GM12878 (cell line): ENCODE data around the gene TMEM18. TPM values are rescaled to one million over a fixed set of nuclear protein-coding genes. Genes with fewer than 3 reads are reported as not detected.

Experiments used
- ATAC-seq: fragments of 200-7000 bp; cut with Tn5 transposase; 3 replicates; pipeline ENCODE4 v1.9.1; 2020; ENCODE audit warnings: mild to moderate bottlenecking, moderate library complexity
- BruUV-seq: library from RNA; stranded (reverse); fragments of 400-500 nt; replicated peaks from 2 replicates; lab custom pipeline; 2021; lab: Mats Ljungman, UMichigan
- CTCF ChIA-PET: fragments of 300-600 bp; sonication (Branson Sonifier 250); formaldehyde crosslinking; extraction: SDS; loops from one replicate; lab custom pipeline; 2021; ENCODE audit warnings: inconsistent platforms; lab: Yijun Ruan, JAX
- POLR2A ChIA-PET: fragments of 350-600 bp; formaldehyde crosslinking; extraction: SDS; loops from one replicate; lab custom pipeline; 2021; ENCODE audit warnings: inconsistent platforms; lab: Charles Lee
- RAD21 ChIA-PET: fragments of 300-600 bp; sonication (Branson Sonifier 250); formaldehyde crosslinking; loops from one replicate; lab custom pipeline; 2023; ENCODE audit warnings: antibody characterized with exemption; ENCODE audit not compliant: unreplicated experiment; lab: Charles Lee
- SMC1A ChIA-PET: fragments of 300-600 bp; sonication (Branson Sonifier 250); formaldehyde crosslinking; loops from one replicate; lab custom pipeline; 2023; ENCODE audit not compliant: unreplicated experiment, uncharacterized antibody; lab: Charles Lee
- DNase-seq: peaks from one replicate; pipeline ENCODE4 v3.0.0-alpha.2; 2011; ENCODE audit warnings: low read depth, low spot score
- FAIRE-seq: peaks from 3 replicates; lab custom pipeline; 2011; peaks lifted over from hg19 to GRCh38; lab: Jason Lieb, UNC
- H2AFZ ChIP-seq: 2 replicates; pipeline ENCODE4 v1.6.0; 2011; ENCODE audit warnings: low read depth, low read length, control low read depth; ENCODE audit not compliant: control insufficient read depth
- H3K27ac ChIP-seq: 2 replicates; pipeline ENCODE4 v1.5.1; 2011; ENCODE audit warnings: control low read depth; ENCODE audit not compliant: control insufficient read depth, insufficient read depth
- H3K27me3 ChIP-seq, 2 experiments: replicated peaks in 1 of 2; 2 replicates each; pipeline versions ENCODE4 v1.6.0 to v1.6.1; 2011; ENCODE audit warnings: low read length in 1 of 2; ENCODE audit not compliant: control insufficient read depth in 2 of 2, insufficient read depth in 2 of 2
- H3K36me3 ChIP-seq, 2 experiments: 2 replicates each; pipeline ENCODE4 v1.5.1; 2011; ENCODE audit warnings: low read length in 1 of 2; ENCODE audit not compliant: control insufficient read depth in 2 of 2, insufficient read depth in 2 of 2
- H3K4me1 ChIP-seq: 2 replicates; pipeline ENCODE4 v1.6.1; 2011; ENCODE audit warnings: mild to moderate bottlenecking, low read length, moderate library complexity, mixed read lengths; ENCODE audit not compliant: control insufficient read depth, insufficient read depth
- H3K4me2 ChIP-seq: 2 replicates; pipeline ENCODE4 v1.6.0; 2011; ENCODE audit warnings: control low read depth; ENCODE audit not compliant: control insufficient read depth, insufficient read depth
- H3K4me3 ChIP-seq: fragments of 200-600 bp; sonication (generic); 2 replicates; pipeline ENCODE4 v1.5.1; 2016
- H3K79me2 ChIP-seq: 2 replicates; pipeline ENCODE4 v1.6.0; 2011; ENCODE audit warnings: low read length; ENCODE audit not compliant: control insufficient read depth, insufficient read depth
- H3K9ac ChIP-seq: 2 replicates; pipeline ENCODE4 v1.8.0; 2011; ENCODE audit warnings: low read length, control low read depth, mixed read lengths; ENCODE audit not compliant: control insufficient read depth, insufficient read depth
- H3K9me3 ChIP-seq: replicated peaks from 3 replicates; pipeline ENCODE4 v1.5.1; 2011; ENCODE audit warnings: mild to moderate bottlenecking, low read length; ENCODE audit not compliant: control insufficient read depth, insufficient read depth
- H4K20me1 ChIP-seq: 2 replicates; pipeline ENCODE4 v1.6.0; 2011; ENCODE audit not compliant: control insufficient read depth, insufficient read depth
- BHLHE40 ChIP-seq, 2 experiments: fragments of 450-650 bp in 1 of 2; IDR thresholded peaks; 2 replicates each; pipeline ENCODE4 v1.6.1; 2011 to 2017; ENCODE audit warnings: low read depth in 2 of 2, borderline replicate concordance in 1 of 2, improper control_type of control experiment in 1 of 2, low read length in 1 of 2, mild to moderate bottlenecking in 1 of 2
- HCFC1 ChIP-seq: fragments of 150-350 bp; IDR thresholded peaks from 2 replicates; pipeline ENCODE4 v1.6.1; 2014; ENCODE audit warnings: low read length
- IRF3 ChIP-seq: fragments of 450-650 bp; IDR thresholded peaks from 2 replicates; pipeline ENCODE4 v1.6.1; 2014; ENCODE audit warnings: mild to moderate bottlenecking
- MYC ChIP-seq: IDR thresholded peaks from 2 replicates; pipeline ENCODE4 v1.6.1; 2011; ENCODE audit warnings: mild to moderate bottlenecking, low read length, moderate library complexity, inconsistent platforms; ENCODE audit not compliant: insufficient read depth, insufficient replicate concordance, insufficient read length, severe bottlenecking
- NR2C1 ChIP-seq: fragments of 450-650 bp; IDR thresholded peaks from 2 replicates; pipeline ENCODE4 v1.6.1; 2017; ENCODE audit warnings: antibody characterized with exemption, mild to moderate bottlenecking, moderate library complexity
- POLR2A ChIP-seq: IDR thresholded peaks from 2 replicates; pipeline ENCODE4 v1.6.1; 2011; ENCODE audit warnings: low read depth, mild to moderate bottlenecking, low read length
- SMARCA5 ChIP-seq: fragments of 450-650 bp; IDR thresholded peaks from 2 replicates; pipeline ENCODE4 v1.6.1; 2017; ENCODE audit warnings: mild to moderate bottlenecking
- STAT1 ChIP-seq: fragments of 450-650 bp; conservative IDR thresholded peaks from 2 replicates; pipeline ENCODE4 v1.6.1; 2014; ENCODE audit warnings: antibody characterized with exemption, mild to moderate bottlenecking
- USF1 ChIP-seq: IDR thresholded peaks from 2 replicates; pipeline ENCODE4 v1.6.1; 2011; ENCODE audit warnings: borderline replicate concordance, low read depth, mild to moderate bottlenecking, moderate library complexity, mixed read lengths, low read length; ENCODE audit not compliant: insufficient read depth; ENCODE audit errors: extremely low read length
- ZBTB11 ChIP-seq: fragments of 450-650 bp; formaldehyde crosslinking; IDR thresholded peaks from 2 replicates; pipeline ENCODE4 v1.5.0; 2022; ENCODE audit warnings: mild to moderate bottlenecking, missing genetic modification characterization
- ZNF24 ChIP-seq: fragments of 450-650 bp; IDR thresholded peaks from 2 replicates; pipeline ENCODE4 v1.6.1; 2017; ENCODE audit warnings: antibody characterized with exemption, mild to moderate bottlenecking
- WGBS: methylation state at CpG from one replicate; pipeline ENCODE4 v1.1.6; 2016; ENCODE audit warnings: low lambda C conversion rate; ENCODE audit not compliant: insufficient replicate concordance, insufficient coverage; ENCODE audit errors: missing lambda C conversion rate; 5-methylcytosine and 5-hydroxymethylcytosine counted together
- in situ Hi-C: fragments of 300-500 bp; cut with MboI; formaldehyde crosslinking; loops from 9 replicates; pipeline ENCODE4 v1.14.3; 2018; ENCODE audit warnings: mixed read lengths
- intact Hi-C: fragments of 100-400 bp; cut with micrococcal nuclease; formaldehyde crosslinking; loops from one replicate; pipeline ENCODE4 v1.14.2; 2022; ENCODE audit not compliant: unreplicated experiment
- polyA plus RNA-seq, 11 experiments: library from polyadenylated mRNA; depleted of rRNA in 4 of 11; unstranded in 6 of 11; stranded (reverse) in 5 of 11; fragments of >200 nt; fragmentation: Nextera tagmentation in 4 of 11; fragmentation: Illumina TruSeq in 1 of 11; extraction: Ambion mirVana in 4 of 11; extraction: Trizol in 1 of 11; gene quantifications; 1 replicate in 1 of 11; 2 replicates in 10 of 11; pipeline versions ENCODE4 v1.2.1 to v1.2.3, GENCODE V29; 2011 to 2016; ENCODE audit warnings: inconsistent platforms in 2 of 11, missing spikeins in 2 of 11, low read depth in 1 of 11
- total RNA-seq, 4 experiments: library from RNA; depleted of rRNA in 3 of 4; stranded (reverse); fragments of >200 nt in 3 of 4; fragmentation: Illumina TruSeq in 1 of 4; extraction: Trizol in 1 of 4; gene quantifications; 2 replicates each; pipeline versions ENCODE4 v1.2.1 to v1.2.3, GENCODE V29; 2013 to 2021

The TMEM18 gene
- total and polyA plus RNA-seq, 10 of the 15 experiments (the other 5 are each of a cell fraction or from before 2014, with no cell fraction given): 11.2 to 56.3 (median 26.0) TPM

- intact Hi-C loops: no loop called here
These were observed 12.0 kb upstream of the TMEM18 start for GRCh38 chr2:689237-689636.

More at GRCh38 chr2:689237-689636, 12.0 kb upstream of the TMEM18 start:
- H3K4me1 ChIP-seq: no peaks in the 10 kb centered on the region
- ChIA-PET SMC1A (no interaction called here), RAD21 (no interaction called here), POLR2A (no interaction called here), CTCF (interaction anchor here (0.6 kb wide), 1 partner anchor 168 kb away, joined by 4 read pairs; no protein-coding TSS in a partner anchor)
- FAIRE-seq: no peak
- WGBS: 23% methylated on average over 5 of the region's 5 CpGs
- no peaks in the 10 kb centered on the region; a peak in 1 of 4 replicates for H3K27me3 ChIP-seq
- no peak overlapping the region for H3K4me3 ChIP-seq
- ATAC-seq: no peak
- in situ Hi-C loops: no loop called here
- DNase-seq: no peak
- BruUV-seq: no TSS peak
- H2AFZ ChIP-seq: no peak overlapping the region
- H3K36me3 ChIP-seq: no peaks in the 10 kb centered on the region
- no peak overlapping the region for H3K4me2 ChIP-seq
- H3K79me2 ChIP-seq: no peaks in the 10 kb centered on the region
- H3K27ac ChIP-seq: no peak overlapping the region
- H4K20me1 ChIP-seq: no peaks in the 10 kb centered on the region
- no peak for TF ChIP-seq STAT1
- TF ChIP-seq ZNF24: no peak
- no peak for TF ChIP-seq SMARCA5
- TF ChIP-seq IRF3: no peak
- TF ChIP-seq HCFC1: no peak
- no peak for TF ChIP-seq ZBTB11 (CRISPR knock-in tag)
- TF ChIP-seq NR2C1: no peak
- TF ChIP-seq POLR2A: no peak
- no peak for TF ChIP-seq MYC
- no peak for TF ChIP-seq USF1
- no peak for TF ChIP-seq BHLHE40 (IDR thresholded peaks at IDR 0.05; ENCODE audit: borderline replicate concordance in 1 of 2, low read depth in 2 of 2, low read length in 1 of 2)
- no peak overlapping the region for H3K9ac ChIP-seq
- H3K9me3 ChIP-seq: peaks cover 10% of the 10 kb centered on the region; the same call in 2 of the 3 replicates
